Natural killer cell treated with Interleukin-12 subunit alpha and Interleukin-12 subunit beta and Interleukin-15 and Interleukin-18, amount 100 ng/mL, for 72 hours (primary cell): Measurements from ENCODE around the gene ELFN2. TPM values are rescaled to one million over a fixed set of nuclear protein-coding genes. Genes with fewer than 3 reads are reported as not detected.

Experiments
- ATAC-seq, 2 donors: fragments of 150-1000 bp; cut with Tn5 transposase in 1 of 2; sonication (Bioruptor Pico), chemical (Tn5 transposase) in 1 of 2; 2 replicates each; pipeline ENCODE4 v1.10.0; 2021
- DNase-seq: peaks from one replicate; pipeline ENCODE4 v3.0.0; 2022; ENCODE audit warnings: low spot score
- H3K27ac Mint-ChIP-seq, 2 donors: 1 replicate in 1 of 2; 2 replicates in 1 of 2; pipeline ENCODE4 v1.8.0; 2022; ENCODE audit warnings: mixed read lengths in 2 of 2, mild to moderate bottlenecking in 1 of 2, moderate library complexity in 1 of 2
- H3K27me3 Mint-ChIP-seq, 2 donors: 1 replicate in 1 of 2; 2 replicates in 1 of 2; pipeline ENCODE4 v1.8.0; 2022; ENCODE audit warnings: mixed read lengths in 2 of 2
- H3K36me3 Mint-ChIP-seq: one replicate; pipeline ENCODE4 v1.8.0; 2022; ENCODE audit warnings: mixed read lengths
- H3K4me1 Mint-ChIP-seq, 2 donors: 1 replicate in 1 of 2; 2 replicates in 1 of 2; pipeline ENCODE4 v1.8.0; 2022; ENCODE audit warnings: low read depth in 2 of 2, mixed read lengths in 2 of 2, mild to moderate bottlenecking in 1 of 2
- H3K4me3 Mint-ChIP-seq: one replicate; pipeline ENCODE4 v1.8.0; 2022; ENCODE audit warnings: mixed read lengths
- H3K9me3 Mint-ChIP-seq: 2 replicates; pipeline ENCODE4 v1.8.0; 2022; ENCODE audit warnings: mixed read lengths
- total RNA-seq, 2 donors: library from RNA; stranded (reverse); gene quantifications; one replicate each; pipeline ENCODE4 v1.2.3, GENCODE V29; 2022

Gene ELFN2
- total RNA-seq, 2 donors from 2014 or later: 0.40 TPM; not detected in 1

DNA sequence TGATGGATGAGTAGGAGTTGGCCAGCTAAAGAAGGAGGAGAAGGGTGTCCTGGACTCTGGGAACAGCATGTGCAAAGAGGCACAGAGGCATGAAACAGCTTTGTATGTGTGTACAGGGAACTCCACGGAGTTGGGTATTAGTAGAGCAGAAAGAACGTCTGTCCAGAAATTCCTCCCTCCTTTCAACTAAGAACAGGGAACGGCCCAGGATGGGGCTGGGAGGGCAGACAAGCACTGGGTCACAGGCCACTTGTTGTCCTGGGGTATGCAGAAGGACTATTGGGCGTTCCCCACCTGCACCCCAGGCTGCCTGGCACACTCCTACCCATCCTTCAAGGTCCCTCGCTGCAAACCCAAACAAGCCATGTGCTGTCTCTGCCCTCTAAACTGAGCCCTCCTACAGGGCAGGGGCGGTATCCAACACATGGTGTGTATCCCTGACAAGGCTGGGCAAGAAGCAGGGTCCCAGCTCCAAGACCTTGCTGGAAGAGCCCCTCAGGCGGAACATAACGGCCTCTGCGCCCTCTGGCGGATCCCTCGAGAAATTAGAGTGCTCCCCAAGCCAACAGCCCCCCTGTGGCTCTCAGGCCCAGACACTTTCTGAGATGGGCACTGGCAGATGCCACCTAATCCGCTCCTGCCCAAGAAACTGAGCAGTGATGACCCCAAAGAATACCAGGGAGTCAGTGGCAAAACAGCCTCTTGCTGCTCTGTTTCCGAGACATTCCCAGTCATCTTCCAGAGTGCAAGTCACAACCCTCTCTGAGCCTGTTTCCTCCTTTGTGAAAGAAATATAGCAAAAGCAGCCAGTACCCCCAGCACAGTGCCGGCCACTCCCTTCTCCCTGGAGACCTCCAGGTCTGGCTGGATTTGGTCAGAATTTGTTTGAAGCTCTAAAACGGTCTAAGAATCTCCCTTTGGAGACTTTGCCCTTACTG, 1.6 kb upstream of the ELFN2 start:
- ATAC-seq (no peak), DNase-seq (peak; percentile 70)
- H3K4me1 Mint-ChIP-seq: peaks cover 14 to 22% of the 10 kb centered on the region in 2 donors
- H3K9me3 Mint-ChIP-seq: no peaks in the 10 kb centered on the region
- peaks cover 25 to 40% of the 10 kb centered on the region in 2 donors for H3K27me3 Mint-ChIP-seq
- H3K36me3 Mint-ChIP-seq: no peaks in the 10 kb centered on the region
- H3K4me3 Mint-ChIP-seq: no peak overlapping the region
- no peak overlapping the region for H3K27ac Mint-ChIP-seq

DNA sequence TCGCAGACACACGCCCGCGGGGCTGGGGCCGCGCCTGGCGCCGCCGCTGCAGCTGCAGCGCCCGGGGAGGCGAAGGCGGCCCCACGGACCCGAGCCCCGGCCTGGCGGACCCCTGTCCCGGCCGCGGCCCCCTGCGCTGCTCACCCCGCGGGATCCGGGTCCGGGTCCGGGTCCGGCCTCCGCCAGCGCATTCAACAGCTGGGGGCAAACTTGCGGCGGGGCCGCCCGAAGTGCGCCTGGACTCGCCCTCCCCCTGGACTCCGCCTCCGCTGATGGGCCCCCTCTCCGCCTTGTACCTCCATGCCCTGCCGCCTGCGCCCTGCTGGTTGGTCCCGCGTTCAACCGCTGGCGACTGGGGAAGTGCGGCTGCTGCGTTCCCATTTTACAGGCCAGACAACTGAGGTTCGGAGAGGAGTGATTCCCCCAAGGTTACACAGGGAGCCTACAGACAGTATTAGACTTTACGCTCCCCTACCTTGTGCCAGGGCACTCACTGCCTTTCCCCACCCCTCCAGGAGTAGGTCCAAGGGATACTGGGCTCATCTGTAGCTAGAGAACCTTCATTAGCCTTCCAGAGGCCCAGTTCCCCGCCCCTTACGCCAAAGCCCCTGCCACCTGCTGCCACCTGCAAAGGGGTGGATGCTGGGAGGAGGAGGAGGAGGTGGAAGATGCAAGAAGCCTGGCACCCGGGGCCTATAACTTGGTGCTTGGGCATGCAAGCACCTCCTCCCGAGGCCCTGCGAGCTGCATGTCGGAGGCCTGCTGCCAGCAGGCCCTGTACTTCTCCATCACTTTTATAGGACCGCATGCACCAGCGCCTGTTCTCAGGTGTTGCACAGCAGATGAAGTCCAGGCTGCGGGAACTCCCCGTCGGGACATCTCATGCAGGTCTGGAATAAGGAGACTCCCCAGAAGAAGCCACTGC, 694 bp upstream of the ELFN2 start:
- H3K9me3 Mint-ChIP-seq: no peaks in the 10 kb centered on the region
- H3K27me3 Mint-ChIP-seq: peaks cover 25 to 40% of the 10 kb centered on the region in 2 donors
- H3K4me1 Mint-ChIP-seq: peaks cover 14 to 22% of the 10 kb centered on the region in 2 donors
- H3K27ac Mint-ChIP-seq: no peak overlapping the region
- no peak overlapping the region for H3K4me3 Mint-ChIP-seq
- no peaks in the 10 kb centered on the region for H3K36me3 Mint-ChIP-seq
- ATAC-seq: no peak
- no peak for DNase-seq

DNA sequence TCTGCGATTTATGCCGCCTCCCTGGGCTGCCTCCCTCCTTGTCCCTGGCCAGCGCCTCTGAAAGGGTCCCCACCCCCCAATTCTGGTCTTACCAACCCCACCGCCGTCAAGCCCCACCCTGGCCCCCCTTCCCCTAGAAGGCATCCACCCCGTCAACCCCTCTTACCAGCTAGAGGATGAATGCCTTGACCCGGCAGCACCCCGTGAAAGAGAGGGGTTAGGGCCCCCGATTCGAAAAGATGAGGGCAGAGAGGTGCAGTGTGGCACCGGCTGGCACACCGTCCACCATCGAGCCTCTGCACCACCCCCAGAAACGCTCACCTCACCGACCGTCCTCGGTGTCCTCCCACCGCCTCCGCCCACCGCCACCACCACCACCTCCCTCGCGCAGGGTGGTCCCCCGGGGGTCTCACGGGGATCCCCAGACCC, 559 bp downstream of the ELFN2 start:
- Mint-ChIP-seq H3K4me3 (no peak overlapping the region), H3K27me3 (peaks cover 23 to 43% of the 10 kb centered on the region in 2 donors), H3K27ac (no peak overlapping the region), H3K4me1 (peaks cover 7 to 10% of the 10 kb centered on the region in 2 donors), H3K36me3 (no peaks in the 10 kb centered on the region), H3K9me3 (no peaks in the 10 kb centered on the region)
- ATAC-seq (no peak), DNase-seq (no peak)

DNA sequence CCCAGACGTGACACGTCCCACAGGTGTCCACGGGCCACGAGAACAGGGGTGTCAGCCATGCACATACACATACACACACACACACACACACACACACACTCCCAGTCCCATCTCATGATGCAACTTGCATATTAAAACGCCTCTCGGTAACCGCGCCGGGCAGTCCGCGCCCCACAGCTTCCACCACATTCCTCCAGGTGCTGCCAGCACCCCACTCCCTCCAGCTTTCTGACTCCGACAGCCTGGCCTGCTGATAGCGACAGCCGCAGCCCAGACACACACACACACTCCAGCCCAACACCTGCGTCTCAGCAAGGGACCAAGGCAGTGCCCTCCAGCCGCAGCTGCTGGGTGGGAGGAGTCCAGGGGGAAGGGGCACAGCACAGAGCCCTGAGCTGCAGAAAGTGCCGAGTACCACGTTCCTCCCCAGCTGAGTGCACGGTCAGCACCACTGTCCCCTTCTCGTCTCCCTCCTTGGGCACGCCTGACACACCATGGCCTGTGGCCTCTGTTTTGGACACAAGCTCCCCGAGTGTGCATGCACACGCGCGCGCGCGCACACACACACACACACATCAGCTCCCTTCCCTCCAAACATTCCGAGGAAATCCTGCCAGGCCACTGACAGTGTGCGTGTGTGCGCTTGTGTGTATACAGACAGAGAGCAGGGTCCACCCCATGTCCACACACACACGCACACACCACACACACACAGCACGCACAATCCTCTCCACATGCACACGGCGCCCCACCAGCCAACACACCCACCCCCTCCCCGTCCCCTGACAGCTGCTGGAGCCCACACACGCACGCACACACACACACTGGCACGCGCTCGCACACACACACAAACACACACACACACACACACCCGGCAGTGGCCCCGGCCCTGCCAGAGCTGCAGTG, 1.2 kb downstream of the ELFN2 start:
- Mint-ChIP-seq H3K27ac (no peak overlapping the region), H3K9me3 (no peaks in the 10 kb centered on the region), H3K27me3 (peaks cover 22 to 48% of the 10 kb centered on the region in 2 donors), H3K4me1 (peaks cover 5 to 7% of the 10 kb centered on the region in 2 donors), H3K36me3 (no peaks in the 10 kb centered on the region), H3K4me3 (no peak overlapping the region)
- no peak for DNase-seq
- ATAC-seq: peak in 1 of 2 donors; percentile 16

DNA sequence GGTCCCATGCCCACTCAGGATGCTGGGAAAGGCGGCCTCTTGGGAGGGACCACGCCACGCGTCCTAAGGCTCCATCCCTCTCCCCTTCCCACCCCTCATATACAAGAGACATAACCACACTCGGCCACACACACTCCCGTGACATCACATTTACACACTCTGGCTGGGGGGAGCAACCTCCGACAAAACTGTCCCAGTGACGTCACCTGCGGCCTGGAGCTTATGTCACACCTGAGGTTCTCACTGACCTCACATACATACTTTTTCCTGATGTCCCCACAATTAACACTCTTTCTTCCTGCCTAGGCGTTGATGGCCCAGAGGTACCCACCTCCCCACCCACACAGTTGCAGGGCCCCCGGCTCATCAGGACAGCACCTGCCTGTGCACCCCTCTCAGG, 1.9 kb downstream of the ELFN2 start:
- peaks cover 9 to 10% of the 10 kb centered on the region in 2 donors for H3K4me1 Mint-ChIP-seq
- no peak overlapping the region for H3K4me3 Mint-ChIP-seq
- peaks cover 21 to 48% of the 10 kb centered on the region in 2 donors for H3K27me3 Mint-ChIP-seq
- no peaks in the 10 kb centered on the region for H3K9me3 Mint-ChIP-seq
- no peak for ATAC-seq
- H3K27ac Mint-ChIP-seq: no peak overlapping the region
- H3K36me3 Mint-ChIP-seq: no peaks in the 10 kb centered on the region
- DNase-seq: no peak

DNA sequence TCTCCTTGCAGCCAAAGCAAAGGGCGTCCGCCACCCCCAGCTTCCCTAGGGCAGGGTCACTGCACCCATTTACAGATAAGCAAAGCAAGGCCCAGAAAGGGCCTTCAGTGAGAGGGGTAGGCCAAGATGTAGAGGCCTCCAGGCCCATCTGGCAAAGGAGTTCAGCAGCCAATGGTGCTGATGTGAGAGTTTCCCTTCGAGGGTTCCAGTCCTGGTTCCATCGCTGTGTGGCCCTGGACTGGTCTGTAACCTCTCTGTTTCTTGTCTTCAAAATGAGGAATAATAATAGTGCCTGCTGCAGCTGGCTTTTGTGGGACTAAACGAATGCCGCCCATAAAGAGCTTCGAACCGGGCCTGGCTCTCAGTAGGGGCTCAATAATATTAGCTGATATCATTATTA, 4.0 kb downstream of the ELFN2 start:
- DNase-seq (no peak), ATAC-seq (no peak)
- no peak overlapping the region for H3K27ac Mint-ChIP-seq
- H3K9me3 Mint-ChIP-seq: no peaks in the 10 kb centered on the region
- H3K27me3 Mint-ChIP-seq: peaks cover 33 to 52% of the 10 kb centered on the region in 2 donors
- peaks cover 18 to 19% of the 10 kb centered on the region in 2 donors for H3K4me1 Mint-ChIP-seq
- H3K36me3 Mint-ChIP-seq: no peaks in the 10 kb centered on the region
- H3K4me3 Mint-ChIP-seq: no peak overlapping the region

DNA sequence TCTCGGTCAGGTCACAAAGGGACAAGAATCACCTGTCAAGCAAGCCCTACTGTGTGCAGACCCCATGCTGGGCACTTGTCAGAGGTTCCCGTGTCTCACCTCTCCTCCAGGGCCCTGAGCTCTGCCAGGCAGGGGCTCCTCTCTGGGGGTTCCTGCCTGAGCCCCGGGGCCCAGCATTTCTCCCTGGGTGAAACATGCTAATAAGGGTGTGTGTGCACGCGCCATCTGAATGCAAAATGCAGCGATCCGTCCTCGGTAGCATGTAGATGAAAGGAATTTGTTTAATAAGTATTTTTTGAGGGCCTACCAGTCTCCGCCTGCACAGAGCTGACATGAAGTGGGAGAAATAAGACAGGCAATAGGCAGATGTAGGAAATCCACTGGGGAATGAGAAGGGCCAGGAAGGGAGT, 5.8 kb downstream of the ELFN2 start:
- no peak for DNase-seq

DNA sequence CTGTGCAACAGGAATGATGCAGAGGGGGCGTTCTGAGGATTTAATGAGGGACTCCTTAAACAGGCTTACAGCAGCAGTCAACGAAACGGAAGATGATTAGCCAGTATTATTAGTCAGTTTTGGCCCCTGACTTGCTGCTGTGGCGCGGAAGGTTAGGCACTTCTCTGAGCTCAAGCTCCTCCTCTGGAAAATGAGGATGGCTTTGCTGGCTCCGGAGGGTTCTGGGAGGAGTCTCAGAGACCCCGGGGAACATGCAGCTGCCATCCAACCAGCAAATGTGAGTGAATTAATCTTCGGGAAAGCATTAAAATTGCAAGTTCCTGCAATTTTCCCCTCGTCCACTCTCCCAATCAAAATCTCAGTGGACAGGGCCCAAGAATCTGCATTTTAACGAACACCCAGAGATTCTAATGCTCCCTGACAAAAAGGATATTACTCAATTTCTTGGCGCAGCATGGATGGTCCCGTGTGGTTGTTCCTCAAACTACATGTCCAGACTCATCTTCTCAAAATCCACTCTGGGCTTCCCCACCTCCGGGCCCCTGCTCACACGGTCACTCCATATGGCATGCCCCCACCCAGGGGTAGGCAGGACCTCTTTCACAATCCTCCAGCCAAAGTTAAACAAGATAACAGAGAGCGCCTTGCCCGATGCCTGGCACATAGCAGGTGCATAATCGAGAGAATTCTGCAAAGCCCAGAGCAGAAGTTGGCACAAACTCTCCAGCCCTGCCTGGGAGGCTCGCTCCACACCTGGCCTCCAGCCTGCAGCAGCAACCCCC, 6.4 kb downstream of the ELFN2 start:
- Mint-ChIP-seq H3K27me3 (peaks cover 39 to 62% of the 10 kb centered on the region in 2 donors), H3K4me3 (peak overlapping the region; percentile 84), H3K4me1 (peaks cover 29 to 31% of the 10 kb centered on the region in 2 donors), H3K27ac (no peak overlapping the region), H3K9me3 (no peaks in the 10 kb centered on the region), H3K36me3 (no peaks in the 10 kb centered on the region)
- ATAC-seq (no peak), DNase-seq (no peak)

More for the DNA sequence above, 5.8 kb downstream of the ELFN2 start:
- Mint-ChIP-seq H3K4me3 (no peak overlapping the region), H3K9me3 (no peaks in the 10 kb centered on the region), H3K36me3 (no peaks in the 10 kb centered on the region), H3K27me3 (peaks cover 43 to 65% of the 10 kb centered on the region in 2 donors), H3K27ac (no peak overlapping the region), H3K4me1 (peaks cover 27 to 30% of the 10 kb centered on the region in 2 donors)
- ATAC-seq: no peak

DNA sequence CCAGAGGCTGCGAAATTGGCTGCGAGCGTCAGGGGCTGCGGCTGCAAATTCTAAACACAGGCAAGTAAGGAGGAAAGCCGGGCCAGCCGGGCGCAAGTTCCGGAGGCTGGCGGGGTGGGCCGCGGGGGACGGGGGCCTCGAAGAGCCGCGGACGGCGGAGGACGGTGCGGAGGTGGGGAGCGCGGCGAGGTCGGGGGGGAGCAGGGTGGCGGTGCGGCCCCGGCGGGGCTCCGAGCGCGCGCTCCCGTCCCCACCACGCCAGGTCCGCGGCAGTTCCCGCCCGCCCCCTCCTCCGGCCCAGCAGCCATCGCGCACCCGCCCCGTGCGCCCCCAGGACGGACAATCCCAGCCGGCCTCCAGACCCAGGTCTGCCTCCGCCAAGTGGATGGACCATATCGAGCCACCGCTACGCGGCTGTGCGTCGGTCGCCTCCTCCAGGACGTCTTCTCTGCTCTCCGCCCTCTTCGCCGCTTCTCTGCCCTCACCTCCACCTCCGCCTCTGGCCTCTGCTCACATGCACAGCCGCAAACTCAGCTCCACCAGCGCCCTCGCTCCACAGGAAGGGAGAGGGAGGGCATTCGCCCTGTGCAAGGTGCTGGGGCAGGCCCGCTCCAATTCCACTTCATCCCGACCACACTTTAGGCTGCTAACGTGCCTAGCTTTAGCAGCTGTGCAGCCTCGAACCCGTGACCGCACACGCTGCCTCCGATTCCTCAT, 7.2 kb downstream of the ELFN2 start:
- H3K27me3 Mint-ChIP-seq: peaks cover 36 to 56% of the 10 kb centered on the region in 2 donors
- no peak for DNase-seq

DNA sequence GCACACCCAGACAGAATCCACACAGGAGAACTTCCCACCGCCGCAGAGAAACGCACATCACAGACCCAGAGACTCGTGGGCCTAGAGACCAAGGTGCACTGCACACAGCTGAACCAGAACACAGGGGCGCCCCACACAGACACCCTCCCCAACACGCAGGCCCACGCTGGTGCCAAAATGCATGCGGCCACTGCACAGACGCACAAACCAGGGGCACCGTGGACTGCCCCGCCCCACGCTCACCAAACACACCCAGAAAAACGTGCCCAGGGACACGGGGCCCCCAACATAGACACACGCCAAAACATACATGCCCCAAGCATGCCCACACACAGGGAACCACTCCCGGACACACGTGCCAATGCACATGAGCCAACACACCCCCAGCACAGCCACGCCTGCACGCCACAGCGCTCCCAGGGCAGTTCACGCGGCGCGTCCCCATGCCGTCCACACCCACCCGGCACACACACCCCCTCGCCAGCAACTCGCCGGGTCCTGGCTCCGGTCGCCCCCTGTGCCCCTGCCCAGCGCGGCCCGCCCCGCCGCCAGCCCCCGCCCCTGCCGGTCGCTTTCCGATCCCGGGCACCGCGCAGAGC, 7.8 kb downstream of the ELFN2 start:
- peak overlapping the region in 1 of 2 donors; percentile 47 for H3K27ac Mint-ChIP-seq
- H3K27me3 Mint-ChIP-seq: peaks cover 37 to 56% of the 10 kb centered on the region in 2 donors
- no peaks in the 10 kb centered on the region for H3K9me3 Mint-ChIP-seq
- no peaks in the 10 kb centered on the region for H3K36me3 Mint-ChIP-seq
- no peak for DNase-seq
- ATAC-seq: no peak
- peak overlapping the region; percentile 75 for H3K4me3 Mint-ChIP-seq
- H3K4me1 Mint-ChIP-seq: peaks cover 29 to 31% of the 10 kb centered on the region in 2 donors

More for the DNA sequence above, 7.2 kb downstream of the ELFN2 start:
- Mint-ChIP-seq H3K9me3 (no peaks in the 10 kb centered on the region), H3K36me3 (no peaks in the 10 kb centered on the region), H3K27ac (no peak overlapping the region), H3K4me3 (peak overlapping the region; percentile 84), H3K4me1 (peaks cover 29 to 31% of the 10 kb centered on the region in 2 donors)
- peak; percentile 21 to 38 for ATAC-seq

DNA sequence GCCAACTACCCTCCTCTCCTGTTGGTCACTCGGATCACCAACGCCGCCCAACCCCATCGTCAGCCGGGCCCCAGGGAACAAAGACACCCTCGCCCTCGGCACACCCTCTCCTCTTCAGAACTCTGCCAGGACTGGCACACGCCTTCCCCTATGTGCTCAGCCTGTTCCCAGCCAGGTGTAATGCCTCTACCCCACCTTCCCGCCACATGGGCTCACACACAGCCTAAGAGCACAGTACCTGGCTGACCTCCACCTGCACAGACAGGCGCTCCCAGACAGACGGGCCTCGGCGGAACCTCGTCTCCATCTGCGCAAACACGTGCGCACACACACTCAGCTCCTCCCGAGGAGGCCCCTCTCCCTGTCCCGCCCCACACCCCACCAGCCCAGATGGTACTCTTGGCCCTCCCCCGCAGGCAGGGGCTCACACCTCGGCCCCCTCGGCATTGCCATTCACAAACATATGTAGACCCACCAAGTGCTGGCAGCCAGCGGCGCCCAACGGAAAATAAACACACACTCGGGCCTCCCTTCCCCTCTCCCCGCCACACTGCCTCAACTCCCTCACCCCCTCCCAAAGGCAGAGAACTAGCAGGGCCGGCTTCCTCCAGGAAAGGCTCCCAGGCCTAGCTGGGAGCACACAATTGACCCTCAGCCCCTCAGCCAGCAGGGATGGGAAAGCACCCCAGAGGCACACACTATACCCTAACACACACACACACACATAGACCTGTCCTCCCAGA, 8.5 kb downstream of the ELFN2 start:
- no peaks in the 10 kb centered on the region for H3K36me3 Mint-ChIP-seq
- H3K27ac Mint-ChIP-seq: peak overlapping the region in 1 of 2 donors; percentile 47
- no peak for ATAC-seq
- H3K9me3 Mint-ChIP-seq: no peaks in the 10 kb centered on the region
- peaks cover 29 to 31% of the 10 kb centered on the region in 2 donors for H3K4me1 Mint-ChIP-seq
- peak overlapping the region; percentile 75 for H3K4me3 Mint-ChIP-seq
- peaks cover 41 to 56% of the 10 kb centered on the region in 2 donors for H3K27me3 Mint-ChIP-seq
- DNase-seq: no peak
